Hindlimb muscle (tissue), 1 donor: Measurements from ENCODE around the gene TBXAS1. TPM values are rescaled to one million over a fixed set of nuclear protein-coding genes. Genes with fewer than 3 reads are reported as not detected.
A peak's percentile ranks its signal among the peaks of the same experiment; 100 is the strongest.

Source experiments
- DNase-seq: peaks from one replicate; pipeline ENCODE4 v3.0.0-alpha.2; 2013
- polyA plus RNA-seq: library from polyadenylated mRNA; unstranded; fragments of 120-200 nt; gene quantifications from one replicate; pipeline ENCODE4 v1.2.1, GENCODE V29; 2013; ENCODE audit not compliant: insufficient read length

TBXAS1 gene
- polyA plus RNA-seq, 1 donor = 6.4 TPM

- no peak for DNase-seq
These were observed 222.8 kb downstream of the TBXAS1 start for GRCh38 chr7:140051820-140052219.

- no peak for DNase-seq
These were observed 224.9 kb downstream of the TBXAS1 start for GRCh38 chr7:140053812-140054539.

GRCh38 chr7:140054751-140055150, 225.7 kb downstream of the TBXAS1 start:
- no peak for DNase-seq

GRCh38 chr7:140055833-140056232, 226.8 kb downstream of the TBXAS1 start:
- no peak for DNase-seq

GRCh38 chr7:140056431-140057142, 227.5 kb downstream of the TBXAS1 start:
- DNase-seq = no peak

- DNase-seq = no peak
These were observed 228.1 kb downstream of the TBXAS1 start for GRCh38 chr7:140057143-140057535.

GRCh38 chr7:140058517-140058916, 229.5 kb downstream of the TBXAS1 start:
- no peak for DNase-seq

- no peak for DNase-seq
These were observed 230.5 kb downstream of the TBXAS1 start for GRCh38 chr7:140059273-140060242.

GRCh38 chr7:140060243-140060630, 231.2 kb downstream of the TBXAS1 start:
- DNase-seq = no peak

- no peak for DNase-seq
These were observed 231.9 kb downstream of the TBXAS1 start for GRCh38 chr7:140060788-140061606.

- DNase-seq = no peak
These were observed 232.5 kb downstream of the TBXAS1 start for GRCh38 chr7:140061607-140061930.

GRCh38 chr7:140062118-140062527, 233.1 kb downstream of the TBXAS1 start:
- DNase-seq = peak; percentile 29

- DNase-seq = peak; percentile 90
These were observed 233.7 kb downstream of the TBXAS1 start, which contains the start of gene PARP12 for GRCh38 chr7:140062528-140063299. TSS of gene PARP12 (minus strand) at chr7:140062951. CDS start at chr7:140062847, 104 bp downstream.

GRCh38 chr7:140067052-140067451, 238.0 kb downstream of the TBXAS1 start:
- DNase-seq = no peak

- DNase-seq = no peak
These were observed 239.0 kb downstream of the TBXAS1 start for GRCh38 chr7:140068033-140068432.

GRCh38 chr7:140069298-140069949, 240.4 kb downstream of the TBXAS1 start:
- no peak for DNase-seq
